HCT116 (cell line): ENCODE results near the gene AXIN1. TPM values are rescaled to one million over a fixed set of nuclear protein-coding genes. Genes with fewer than 3 reads are reported as not detected.

Experiments
- ATAC-seq: fragments of 200-7000 bp; cut with Tn5 transposase; 2 replicates; pipeline ENCODE4 v1.9.1; 2020; ENCODE audit warnings: mild to moderate bottlenecking, moderate library complexity
- BruUV-seq: library from RNA; stranded (reverse); fragments of 400-500 nt; replicated peaks from 2 replicates; lab custom pipeline; 2021; lab: Mats Ljungman, UMichigan
- CTCF ChIA-PET: fragments of 300-600 bp; sonication (Branson Sonifier 250); formaldehyde crosslinking; loops from one replicate; lab custom pipeline; 2021; ENCODE audit warnings: antibody characterized with exemption; lab: Charles Lee
- POLR2A ChIA-PET: fragments of 300-600, 350-600 bp; sonication (Branson Sonifier 250); formaldehyde crosslinking; loops from one replicate; lab custom pipeline; 2021; ENCODE audit warnings: antibody characterized with exemption; lab: Charles Lee
- RAD21 ChIA-PET, 2 experiments: fragments of 300-600 bp; sonication (Branson Sonifier 250); formaldehyde crosslinking; loops; one replicate each; lab custom pipeline; 2023; ENCODE audit warnings: low total read pairs in 2 of 2; ENCODE audit not compliant: uncharacterized antibody in 2 of 2, unreplicated experiment in 2 of 2, low non-redundant PET in 1 of 2; lab: Charles Lee
- DNase-seq: peaks from one replicate; pipeline ENCODE4 v3.0.0-alpha.2; 2010; ENCODE audit warnings: low read depth, low spot score
- H2AFZ ChIP-seq: fragments of 200-600 bp; shearing (Covaris generic), sonication (generic); 2 replicates; pipeline ENCODE4 v1.6.1; 2017; ENCODE audit warnings: low read depth, mixed run types, mixed read lengths, antibody characterized with exemption, low read length; ENCODE audit not compliant: poor library complexity, severe bottlenecking
- H3K27ac ChIP-seq: 2 replicates; pipeline ENCODE4 v1.5.1; 2012; ENCODE audit warnings: low read depth, low read length
- H3K27me3 ChIP-seq: fragments of 200-600 bp; sonication (generic); 2 replicates; pipeline ENCODE4 v1.6.1; 2016; ENCODE audit warnings: mixed run types, low read length, mixed read lengths; ENCODE audit not compliant: insufficient read depth
- H3K36me3 ChIP-seq, 2 experiments: fragments of 200-500 bp in 1 of 2; fragments of 200-600 bp in 1 of 2; sonication (Bioruptor generic) in 1 of 2; sonication (generic) in 1 of 2; 2 replicates each; pipeline versions ENCODE4 v1.5.1 to v1.6.1; 2014 to 2016; ENCODE audit warnings: low read length in 2 of 2, inconsistent platforms in 1 of 2, mixed read lengths in 1 of 2, mixed run types in 1 of 2; ENCODE audit not compliant: insufficient read depth in 2 of 2, control insufficient read depth in 1 of 2
- H3K4me1 ChIP-seq, 2 experiments: fragments of 200-600 bp in 1 of 2; sonication (generic) in 1 of 2; 2 replicates each; pipeline versions ENCODE4 v1.5.1 to v1.6.1; 2012 to 2017; ENCODE audit warnings: low read length in 2 of 2, inconsistent platforms in 1 of 2, mild to moderate bottlenecking in 1 of 2, mixed read lengths in 1 of 2, mixed run types in 1 of 2, moderate library complexity in 1 of 2; ENCODE audit not compliant: insufficient read depth in 2 of 2, control insufficient read depth in 1 of 2
- H3K4me2 ChIP-seq: fragments of 200-600 bp; sonication (generic); 2 replicates; pipeline ENCODE4 v1.6.1; 2017; ENCODE audit warnings: mixed run types, low read length, mixed read lengths
- H3K4me3 ChIP-seq, 2 experiments: fragments of 200-600 bp in 1 of 2; sonication (generic) in 1 of 2; replicated peaks in 1 of 2; 2 replicates each; pipeline ENCODE4 v1.5.1; 2011 to 2016; ENCODE audit warnings: low read length in 2 of 2, control low read depth in 1 of 2, low read depth in 1 of 2, mild to moderate bottlenecking in 1 of 2, mixed read lengths in 1 of 2, mixed run types in 1 of 2
- H3K79me2 ChIP-seq: fragments of 200-600 bp; sonication (generic); 2 replicates; pipeline ENCODE4 v1.6.1; 2017; ENCODE audit warnings: mild to moderate bottlenecking, mixed run types, low read length, moderate library complexity, mixed read lengths; ENCODE audit not compliant: insufficient read depth
- H3K9ac ChIP-seq: fragments of 200-600 bp; sonication (generic); 2 replicates; pipeline ENCODE4 v1.6.1; 2016; ENCODE audit warnings: low read length, mixed read lengths
- H3K9me2 ChIP-seq: fragments of 200-600 bp; sonication (generic), shearing (Covaris generic); 2 replicates; pipeline ENCODE4 v1.6.1; 2017; ENCODE audit warnings: mixed run types, mild to moderate bottlenecking, moderate library complexity; ENCODE audit not compliant: insufficient read depth
- H3K9me3 ChIP-seq, 2 experiments: fragments of 200-500 bp in 1 of 2; fragments of 200-600 bp in 1 of 2; sonication (Bioruptor generic) in 1 of 2; sonication (generic) in 1 of 2; 2 replicates each; pipeline ENCODE4 v1.6.1; 2014 to 2017; ENCODE audit warnings: low read length in 2 of 2, mixed read lengths in 2 of 2, inconsistent platforms in 1 of 2, low read depth in 1 of 2, mild to moderate bottlenecking in 1 of 2, mixed run types in 1 of 2, moderate library complexity in 1 of 2; ENCODE audit not compliant: control insufficient read depth in 1 of 2, insufficient read depth in 1 of 2
- H4K20me1 ChIP-seq: fragments of 200-600 bp; sonication (generic), shearing (Covaris generic); 2 replicates; pipeline ENCODE4 v1.6.1; 2017; ENCODE audit warnings: mixed run types, mild to moderate bottlenecking, moderate library complexity; ENCODE audit not compliant: insufficient read depth
- CBX3 ChIP-seq: IDR thresholded peaks from 2 replicates; pipeline ENCODE4 v1.6.1; 2012; ENCODE audit warnings: low read depth
- EZH2phosphoT487 ChIP-seq: fragments of 200-600 bp; IDR thresholded peaks from 2 replicates; pipeline ENCODE4 v1.6.1; 2018; ENCODE audit warnings: antibody characterized with exemption, borderline replicate concordance
- JUND ChIP-seq: IDR thresholded peaks from 2 replicates; pipeline ENCODE4 v1.6.1; 2012
- RAD21 ChIP-seq: IDR thresholded peaks from 2 replicates; pipeline ENCODE4 v1.6.1; 2012; ENCODE audit warnings: low read depth, mild to moderate bottlenecking
- SRF ChIP-seq: IDR thresholded peaks from 2 replicates; pipeline ENCODE4 v1.6.1; 2012; ENCODE audit warnings: low read depth
- YY1 ChIP-seq: IDR thresholded peaks from 2 replicates; pipeline ENCODE4 v1.6.1; 2011; ENCODE audit warnings: low read length, low read depth, moderate library complexity, mild to moderate bottlenecking; ENCODE audit not compliant: insufficient replicate concordance; ENCODE audit errors: extremely low read depth
- ZBTB33 ChIP-seq: IDR thresholded peaks from 2 replicates; pipeline ENCODE4 v1.6.1; 2011; ENCODE audit warnings: mild to moderate bottlenecking, low read length, moderate library complexity; ENCODE audit not compliant: insufficient replicate concordance; ENCODE audit errors: extremely low read depth
- ZNF274 ChIP-seq: fragments of 200-500 bp; sonication (Bioruptor generic); IDR thresholded peaks from 2 replicates; pipeline ENCODE4 v1.6.1; 2014; ENCODE audit warnings: mild to moderate bottlenecking, low read depth, low read length, inconsistent platforms
- intact Hi-C: fragments of 100-400 bp; cut with micrococcal nuclease; formaldehyde crosslinking; loops from 2 replicates; pipeline ENCODE4 v1.10.0; 2022
- total RNA-seq: library from RNA; stranded (reverse); gene quantifications from one replicate; pipeline ENCODE4 v1.2.1, GENCODE V29; 2021; ENCODE audit not compliant: unreplicated experiment

AXIN1 gene
- total RNA-seq, 1 experiment from 2014 or later = 20.2 TPM

- CTCF ChIA-PET = no interaction called here
- no peaks in the 10 kb centered on the region for H3K4me1 ChIP-seq
- no peaks in the 10 kb centered on the region for H3K9me3 ChIP-seq
- intact Hi-C loops = no loop called here
- no peak overlapping the region for H3K4me2 ChIP-seq
- H3K9me2 ChIP-seq = no peaks in the 10 kb centered on the region
- H3K79me2 ChIP-seq = no peaks in the 10 kb centered on the region
- no peaks in the 10 kb centered on the region for H3K27me3 ChIP-seq
- no peak overlapping the region for H3K27ac ChIP-seq
- H3K36me3 ChIP-seq = no peaks in the 10 kb centered on the region
- TF ChIP-seq EZH2phosphoT487 (no peak), JUND (no peak), YY1 (no peak), ZNF274 (no peak), RAD21 (no peak), ZBTB33 (no peak), CBX3 (no peak), SRF (no peak)
- TF ChIP-seq, all 23 proteins: peak for 0
- POLR2A ChIA-PET = no interaction called here
- Histone ChIP-seq H3K9ac (no peak overlapping the region), H2AFZ (no peak overlapping the region), H4K20me1 (no peaks in the 10 kb centered on the region), H3K4me3 (no peak overlapping the region)
- BruUV-seq = no TSS peak
- DNase-seq = no peak
- RAD21 ChIA-PET = no interaction called here
- no peak for ATAC-seq
These were observed 64.3 kb downstream of the AXIN1 start for GRCh38 chr16:287981-288920.
